Tibial artery (tissue), 4 donors: ENCODE measurements around the gene KRT79.

Source experiments
- DNase-seq, 2 donors: peaks; one replicate each; pipeline ENCODE4 v3.0.0-alpha.2; 2019
- H3K27ac ChIP-seq, 2 donors: fragments of 200-600 bp; sonication (generic) in 1 of 2; 1 replicate in 1 of 2; 2 replicates in 1 of 2; pipeline ENCODE4 v1.5.1; 2018 to 2019; ENCODE audit warnings: mild to moderate bottlenecking in 1 of 2
- H3K27me3 ChIP-seq, 2 donors: fragments of 200-600 bp; sonication (generic) in 1 of 2; one replicate each; pipeline versions ENCODE4 v1.5.1 to v1.6.0; 2016 to 2019
- H3K36me3 ChIP-seq, 3 donors: fragments of 200-600 bp; sonication (generic) in 2 of 3; one replicate each; pipeline ENCODE4 v1.5.1; 2016 to 2019; ENCODE audit warnings: mild to moderate bottlenecking in 2 of 3
- H3K4me1 ChIP-seq, 4 donors: fragments of 200-600 bp; sonication (generic) in 2 of 4; 1 replicate in 3 of 4; 2 replicates in 1 of 4; pipeline ENCODE4 v1.5.1; 2016 to 2019
- H3K4me3 ChIP-seq, 2 donors: fragments of 200-600 bp; sonication (generic) in 1 of 2; 1 replicate in 1 of 2; 2 replicates in 1 of 2; pipeline ENCODE4 v1.5.1; 2018 to 2019; ENCODE audit warnings: mild to moderate bottlenecking in 2 of 2
- H3K9me3 ChIP-seq, 3 donors: fragments of 200-600 bp; sonication (generic) in 1 of 3; one replicate each; pipeline ENCODE4 v1.5.1; 2016 to 2019
- CTCF ChIP-seq, 2 experiments: fragments of 200-600 bp in 1 of 2; fragments of 450-650 bp in 1 of 2; IDR thresholded peaks; one replicate each; pipeline ENCODE4 v1.5.1; 2017 to 2019; ENCODE audit warnings: antibody characterized with exemption in 2 of 2, mild to moderate bottlenecking in 1 of 2, moderate library complexity in 1 of 2
- intact Hi-C: fragments of 100-400 bp; cut with DNase I; formaldehyde crosslinking; loops from one replicate; pipeline ENCODE4 v1.15.0; 2023; ENCODE audit warnings: low total_unique reads

KRT79 gene

GRCh38 chr12:52781399-52782082 lies 52.6 kb downstream of the KRT79 start:
- Histone ChIP-seq H3K4me3 (no peak overlapping the region), H3K27me3 (peaks cover 0 to 31% of the 10 kb centered on the region in 2 donors), H3K9me3 (no peaks in the 10 kb centered on the region), H3K36me3 (no peaks in the 10 kb centered on the region), H3K27ac (no peak overlapping the region), H3K4me1 (no peaks in the 10 kb centered on the region)
- DNase-seq = no peak
- intact Hi-C loops = no loop called here
- TF ChIP-seq CTCF (IDR thresholded peaks at IDR 0.05) = no peak

DNA sequence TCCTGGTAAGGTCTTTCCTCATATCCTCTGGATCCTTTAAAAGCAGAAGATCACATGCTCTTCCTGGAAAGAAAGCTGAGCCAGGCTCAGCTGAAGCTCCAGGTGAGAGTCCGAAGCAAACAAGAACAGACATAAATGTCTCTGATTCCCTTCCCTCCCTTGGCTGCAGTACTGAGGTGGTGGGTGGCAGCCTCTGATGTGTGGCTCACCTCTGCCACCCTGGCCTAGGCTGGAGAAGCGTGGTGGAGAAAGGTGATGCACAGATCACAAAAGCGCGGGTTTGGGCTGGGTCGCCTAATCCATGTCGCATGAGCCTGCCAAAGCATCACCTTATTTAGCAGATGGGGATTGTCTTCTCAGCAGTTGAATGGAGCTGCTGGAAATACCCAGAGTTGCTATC lies 54.2 kb downstream of the KRT79 start:
- Histone ChIP-seq H3K4me3 (no peak overlapping the region), H3K36me3 (no peaks in the 10 kb centered on the region), H3K4me1 (no peaks in the 10 kb centered on the region), H3K9me3 (no peaks in the 10 kb centered on the region), H3K27me3 (peaks cover 0 to 24% of the 10 kb centered on the region in 2 donors), H3K27ac (no peak overlapping the region)
- intact Hi-C loops = no loop called here
- no peak for DNase-seq
- no peak for TF ChIP-seq CTCF (IDR thresholded peaks at IDR 0.05)

DNA sequence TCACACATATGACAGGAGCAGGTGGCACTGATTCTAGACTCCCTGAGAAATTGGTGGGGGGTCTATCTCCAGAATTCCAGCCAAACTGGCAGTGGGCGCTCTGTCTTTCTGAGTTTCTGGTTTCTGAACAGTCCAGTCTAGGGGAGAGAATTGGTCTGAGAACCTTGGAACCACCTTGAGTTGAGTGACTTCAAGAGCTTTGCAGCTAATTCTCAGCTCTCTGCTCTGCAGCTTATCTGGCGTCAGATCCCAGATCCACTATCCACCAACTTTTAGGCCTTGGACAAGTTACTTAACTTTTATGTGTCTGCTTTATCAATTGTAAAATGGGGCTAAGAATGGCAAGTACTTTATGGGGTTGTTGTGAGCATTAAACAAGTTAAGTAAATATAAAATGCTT lies 55.3 kb downstream of the KRT79 start:
- H3K27ac ChIP-seq = no peak overlapping the region
- intact Hi-C loops = no loop called here
- H3K36me3 ChIP-seq = no peaks in the 10 kb centered on the region
- H3K9me3 ChIP-seq = no peaks in the 10 kb centered on the region
- no peak overlapping the region for H3K4me3 ChIP-seq
- no peak for TF ChIP-seq CTCF (IDR thresholded peaks at IDR 0.05)
- peaks cover 0 to 20% of the 10 kb centered on the region in 2 donors for H3K27me3 ChIP-seq
- DNase-seq = no peak
- no peaks in the 10 kb centered on the region for H3K4me1 ChIP-seq

GRCh38 chr12:52777566-52777965 lies 56.5 kb downstream of the KRT79 start:
- no peak for TF ChIP-seq CTCF (IDR thresholded peaks at IDR 0.05)
- Histone ChIP-seq H3K9me3 (no peaks in the 10 kb centered on the region), H3K4me3 (no peak overlapping the region), H3K36me3 (no peaks in the 10 kb centered on the region), H3K27me3 (peaks cover 0 to 22% of the 10 kb centered on the region in 2 donors), H3K4me1 (no peaks in the 10 kb centered on the region), H3K27ac (no peak overlapping the region)
- intact Hi-C loops = no loop called here
- DNase-seq = no peak

- no peak within 1 kb of the TSS for H3K27ac ChIP-seq
- no peak for DNase-seq
- no peak for TF ChIP-seq CTCF (IDR thresholded peaks at IDR 0.05)
- H3K4me3 ChIP-seq = no peak within 1 kb of the TSS
- no peaks in the 10 kb centered on the region for H3K4me1 ChIP-seq
- H3K9me3 ChIP-seq = no peaks in the 10 kb centered on the region
- peaks cover 0 to 22% of the 10 kb centered on the region in 2 donors for H3K27me3 ChIP-seq
- intact Hi-C loops = no loop called here
- H3K36me3 ChIP-seq = no peaks in the 10 kb centered on the region
These were observed 57.2 kb downstream of the KRT79 start, which contains the start of gene KRT76 for GRCh38 chr12:52776913-52777395. KRT76 (minus strand) TSS chr12:52777345; CDS start chr12:52777291, 54 bp downstream.
